GM19099 (cell line): ENCODE results near the gene NR3C1.

ENCODE experiments used
- POLR2A ChIP-seq: IDR thresholded peaks from 3 replicates; pipeline ENCODE4 v1.6.1; 2011; ENCODE audit warnings: low read depth; ENCODE audit not compliant: insufficient read length; ENCODE audit errors: extremely low read depth

The NR3C1 gene

GRCh38 chr5:143432658-143433239, 29.3 kb upstream of the NR3C1 start:
- TF ChIP-seq POLR2A, result no peak

- no peak for TF ChIP-seq POLR2A
Measured at GRCh38 chr5:143431789-143432188, 28.3 kb upstream of the NR3C1 start.

- TF ChIP-seq POLR2A, result no peak
Measured at GRCh38 chr5:143428738-143429420, 25.4 kb upstream of the NR3C1 start.

- no peak for TF ChIP-seq POLR2A
Measured at GRCh38 chr5:143428155-143428554, 24.7 kb upstream of the NR3C1 start.

- no peak for TF ChIP-seq POLR2A
Measured at GRCh38 chr5:143427122-143427735, 23.7 kb upstream of the NR3C1 start.

- no peak for TF ChIP-seq POLR2A
Measured at GRCh38 chr5:143426437-143426991, 23.0 kb upstream of the NR3C1 start.

GRCh38 chr5:143425835-143426234, 22.3 kb upstream of the NR3C1 start:
- TF ChIP-seq POLR2A, result no peak

GRCh38 chr5:143418140-143418866, 14.8 kb upstream of the NR3C1 start:
- no peak for TF ChIP-seq POLR2A

GRCh38 chr5:143417503-143418139, 14.1 kb upstream of the NR3C1 start:
- TF ChIP-seq POLR2A, result no peak

GRCh38 chr5:143416411-143416810, 12.9 kb upstream of the NR3C1 start:
- no peak for TF ChIP-seq POLR2A

- TF ChIP-seq POLR2A, result no peak
Measured at GRCh38 chr5:143413958-143414669, 10.6 kb upstream of the NR3C1 start.

- TF ChIP-seq POLR2A, result no peak
Measured at GRCh38 chr5:143412661-143413342, 9.3 kb upstream of the NR3C1 start.

- no peak for TF ChIP-seq POLR2A
Measured at GRCh38 chr5:143409926-143410325, 6.4 kb upstream of the NR3C1 start.

- no peak for TF ChIP-seq POLR2A
Measured at GRCh38 chr5:143406408-143406807, 2.9 kb upstream of the NR3C1 start.
